ENCODE results near the gene ATG13.

ATG13 gene

DNA sequence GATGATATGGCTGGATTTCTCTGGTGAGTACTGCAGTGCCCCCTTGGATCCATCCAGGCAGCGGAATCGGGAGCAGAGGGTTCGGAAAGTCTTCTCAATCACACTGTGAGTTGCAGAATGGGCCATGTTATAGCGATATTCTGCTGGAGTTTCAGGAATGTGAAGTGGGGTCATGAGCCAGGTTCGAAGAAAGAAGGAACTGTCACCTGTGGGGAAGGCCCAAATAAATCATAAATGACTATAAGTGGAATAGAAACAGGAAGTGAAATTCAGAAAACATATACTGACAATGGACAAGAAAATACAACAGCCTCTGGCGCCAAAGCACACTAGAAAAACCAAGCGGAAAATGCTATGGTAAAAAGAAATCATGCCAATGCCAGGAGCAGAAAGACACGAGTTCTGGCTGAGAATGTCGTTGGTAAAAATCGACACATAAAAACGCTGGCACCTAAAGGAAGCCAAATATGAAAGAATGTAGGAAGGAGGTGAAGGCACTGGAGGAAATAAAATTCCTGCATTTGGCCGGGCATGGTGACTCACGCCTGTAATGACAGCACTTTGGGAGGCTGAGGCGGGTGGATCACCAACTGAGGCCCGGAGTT is 13.5 kb upstream of the ATG13 start:
- Histone ChIP-seq H3K4me3 (ENCODE audit: low read depth, low read length) (no peak overlapping the region), H3K4me1 (peaks cover 4% of the 10 kb centered on the region), H3K9ac (no peak overlapping the region), H3K4me2 (ENCODE audit: low read length) (no peak overlapping the region), H3K27me3 (ENCODE audit: control insufficient read depth, insufficient read depth, low read length) (no peaks in the 10 kb centered on the region), H3K36me3 (ENCODE audit: control insufficient read depth, insufficient read depth, low read length) (no peaks in the 10 kb centered on the region), H2AFZ (no peak overlapping the region), H3K27ac (no peak overlapping the region), H3K9me3 (ENCODE audit: control insufficient read depth, low read length) (no peaks in the 10 kb centered on the region), H3K79me2 (no peaks in the 10 kb centered on the region)
- TF ChIP-seq CTCF (IDR thresholded peaks at IDR 0.05): no peak

- no peak overlapping the region for H3K4me2 ChIP-seq (ENCODE audit: low read length)
- no peak overlapping the region for H2AFZ ChIP-seq
- H3K4me3 ChIP-seq (ENCODE audit: low read depth, low read length): no peak overlapping the region
- H3K9ac ChIP-seq: no peak overlapping the region
- no peak for TF ChIP-seq CTCF (IDR thresholded peaks at IDR 0.05)
- H3K4me1 ChIP-seq: peaks cover 4% of the 10 kb centered on the region
- H3K9me3 ChIP-seq (ENCODE audit: control insufficient read depth, low read length): no peaks in the 10 kb centered on the region
- H3K36me3 ChIP-seq (ENCODE audit: control insufficient read depth, insufficient read depth, low read length): no peaks in the 10 kb centered on the region
- no peaks in the 10 kb centered on the region for H3K79me2 ChIP-seq
- no peak overlapping the region for H3K27ac ChIP-seq
- no peaks in the 10 kb centered on the region for H3K27me3 ChIP-seq (ENCODE audit: control insufficient read depth, insufficient read depth, low read length)
Measured at GRCh38 chr11:46604796-46605195, 12.6 kb upstream of the ATG13 start.

DNA sequence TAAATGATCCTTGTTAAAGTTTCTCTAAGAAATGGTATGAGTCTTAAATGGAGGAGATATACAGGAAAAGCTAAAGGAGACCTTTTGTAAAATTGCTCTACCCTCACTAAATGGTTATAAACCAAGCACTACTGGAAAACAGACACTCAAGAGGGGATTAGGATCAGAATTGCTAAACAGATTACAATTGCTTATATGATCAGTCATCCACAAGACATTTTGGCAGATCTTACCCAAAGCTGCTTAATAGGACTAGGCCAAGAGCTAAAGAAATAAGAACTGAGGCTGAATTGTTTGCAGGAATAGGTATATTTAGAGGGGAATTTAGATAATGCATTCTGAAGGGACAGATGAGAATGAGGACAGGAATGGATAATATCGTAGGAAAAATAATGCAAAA is 9.8 kb upstream of the ATG13 start:
- TF ChIP-seq CTCF (IDR thresholded peaks at IDR 0.05): no peak
- H3K27ac ChIP-seq: no peak overlapping the region
- no peaks in the 10 kb centered on the region for H3K36me3 ChIP-seq (ENCODE audit: control insufficient read depth, insufficient read depth, low read length)
- no peak overlapping the region for H2AFZ ChIP-seq
- H3K4me1 ChIP-seq: no peaks in the 10 kb centered on the region
- H3K4me3 ChIP-seq (ENCODE audit: low read depth, low read length): no peak overlapping the region
- H3K4me2 ChIP-seq (ENCODE audit: low read length): no peak overlapping the region
- H3K27me3 ChIP-seq (ENCODE audit: control insufficient read depth, insufficient read depth, low read length): no peaks in the 10 kb centered on the region
- no peak overlapping the region for H3K9ac ChIP-seq
- no peaks in the 10 kb centered on the region for H3K9me3 ChIP-seq (ENCODE audit: control insufficient read depth, low read length)
- no peaks in the 10 kb centered on the region for H3K79me2 ChIP-seq

DNA sequence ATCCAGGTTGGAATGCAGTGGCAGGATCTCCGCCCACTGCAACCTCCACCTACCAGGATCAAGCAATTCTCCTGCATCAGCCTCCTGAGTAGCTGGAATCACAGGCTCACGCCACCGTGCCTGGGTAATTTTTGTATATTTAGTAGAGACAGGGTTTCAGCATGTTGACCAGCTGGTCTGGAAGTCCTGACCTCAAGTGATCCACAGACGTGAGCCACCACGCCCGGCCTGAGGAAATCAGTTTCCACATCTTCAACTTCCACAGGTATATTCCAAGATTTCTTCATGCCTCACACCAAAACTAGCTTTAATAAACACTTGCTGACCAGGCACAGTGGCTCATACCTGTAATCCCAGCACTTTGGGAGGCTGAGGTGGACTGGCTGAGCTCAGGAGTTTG is 8.0 kb upstream of the ATG13 start:
- Histone ChIP-seq H3K27me3 (ENCODE audit: control insufficient read depth, insufficient read depth, low read length) (no peaks in the 10 kb centered on the region), H3K4me1 (no peaks in the 10 kb centered on the region), H3K4me2 (ENCODE audit: low read length) (no peak overlapping the region), H3K79me2 (no peaks in the 10 kb centered on the region), H2AFZ (no peak overlapping the region), H3K9me3 (ENCODE audit: control insufficient read depth, low read length) (no peaks in the 10 kb centered on the region), H3K4me3 (ENCODE audit: low read depth, low read length) (no peak overlapping the region), H3K9ac (no peak overlapping the region), H3K36me3 (ENCODE audit: control insufficient read depth, insufficient read depth, low read length) (no peaks in the 10 kb centered on the region), H3K27ac (no peak overlapping the region)
- TF ChIP-seq CTCF (IDR thresholded peaks at IDR 0.05): no peak
